GM12864 (cell line): ENCODE results near the gene HS6ST3.
"Not testable (repeated sequence)": the region's sequence is repeated elsewhere in the genome, so short reads cannot be mapped to it uniquely, and the experiment has no call there.

Experiments used
- DNase-seq: peaks from one replicate; pipeline ENCODE4 v3.0.0-alpha.2; 2011; ENCODE audit warnings: low read depth
- H3K4me3 ChIP-seq: 2 replicates; pipeline ENCODE4 v1.5.1; 2011; ENCODE audit warnings: mild to moderate bottlenecking, low read depth, low read length, control low read depth
- CTCF ChIP-seq: IDR thresholded peaks from 2 replicates; pipeline ENCODE4 v1.5.1; 2011; ENCODE audit warnings: low read depth, mild to moderate bottlenecking, moderate library complexity, low read length, control low read depth, inconsistent platforms; ENCODE audit errors: missing control alignments

HS6ST3 gene

GRCh38 chr13:96091164-96092117 lies 1.5 kb downstream of the HS6ST3 start:
- no peak overlapping the region; the same call in 1 of the 2 replicates for H3K4me3 ChIP-seq
- TF ChIP-seq CTCF, result no peak
- no peak for DNase-seq

- no peak for DNase-seq
- H3K4me3 ChIP-seq, result no peak overlapping the region
- no peak for TF ChIP-seq CTCF
These were observed 3.5 kb downstream of the HS6ST3 start for GRCh38 chr13:96093296-96094006.

GRCh38 chr13:96100457-96101220 lies 10.7 kb downstream of the HS6ST3 start:
- TF ChIP-seq CTCF, result no peak

GRCh38 chr13:96104516-96104915 lies 14.6 kb downstream of the HS6ST3 start:
- no peak for DNase-seq
- no peak overlapping the region for H3K4me3 ChIP-seq
- TF ChIP-seq CTCF, result no peak

More at GRCh38 chr13:96100457-96101220, 10.7 kb downstream of the HS6ST3 start:
- no peak overlapping the region for H3K4me3 ChIP-seq
- no peak for DNase-seq

GRCh38 chr13:96108072-96108471 lies 18.2 kb downstream of the HS6ST3 start:
- H3K4me3 ChIP-seq, DNase-seq: not testable (repeated sequence)

- H3K4me3 ChIP-seq, result no peak overlapping the region
- DNase-seq, result no peak
- no peak for TF ChIP-seq CTCF
These were observed 19.2 kb downstream of the HS6ST3 start for GRCh38 chr13:96109125-96109524.

GRCh38 chr13:96112936-96113335 lies 23.0 kb downstream of the HS6ST3 start:
- no peak for TF ChIP-seq CTCF
- no peak for DNase-seq

GRCh38 chr13:96115368-96115767 lies 25.5 kb downstream of the HS6ST3 start:
- not testable (repeated sequence) for DNase-seq, H3K4me3 ChIP-seq

More at GRCh38 chr13:96112936-96113335, 23.0 kb downstream of the HS6ST3 start:
- no peak overlapping the region for H3K4me3 ChIP-seq
